NCI-H82 (cell line): ENCODE measurements around the gene NAV2.
A peak's percentile ranks its signal among the peaks of the same experiment; 100 is the strongest.

Experiments used
- DNase-seq: peaks from one replicate; lab custom pipeline; 2025; lab: John Stamatoyannopoulos, UW

NAV2 gene

GRCh38 chr11:20158597-20159257 is 446.1 kb downstream of the NAV2 start:
- DNase-seq: no peak

DNA sequence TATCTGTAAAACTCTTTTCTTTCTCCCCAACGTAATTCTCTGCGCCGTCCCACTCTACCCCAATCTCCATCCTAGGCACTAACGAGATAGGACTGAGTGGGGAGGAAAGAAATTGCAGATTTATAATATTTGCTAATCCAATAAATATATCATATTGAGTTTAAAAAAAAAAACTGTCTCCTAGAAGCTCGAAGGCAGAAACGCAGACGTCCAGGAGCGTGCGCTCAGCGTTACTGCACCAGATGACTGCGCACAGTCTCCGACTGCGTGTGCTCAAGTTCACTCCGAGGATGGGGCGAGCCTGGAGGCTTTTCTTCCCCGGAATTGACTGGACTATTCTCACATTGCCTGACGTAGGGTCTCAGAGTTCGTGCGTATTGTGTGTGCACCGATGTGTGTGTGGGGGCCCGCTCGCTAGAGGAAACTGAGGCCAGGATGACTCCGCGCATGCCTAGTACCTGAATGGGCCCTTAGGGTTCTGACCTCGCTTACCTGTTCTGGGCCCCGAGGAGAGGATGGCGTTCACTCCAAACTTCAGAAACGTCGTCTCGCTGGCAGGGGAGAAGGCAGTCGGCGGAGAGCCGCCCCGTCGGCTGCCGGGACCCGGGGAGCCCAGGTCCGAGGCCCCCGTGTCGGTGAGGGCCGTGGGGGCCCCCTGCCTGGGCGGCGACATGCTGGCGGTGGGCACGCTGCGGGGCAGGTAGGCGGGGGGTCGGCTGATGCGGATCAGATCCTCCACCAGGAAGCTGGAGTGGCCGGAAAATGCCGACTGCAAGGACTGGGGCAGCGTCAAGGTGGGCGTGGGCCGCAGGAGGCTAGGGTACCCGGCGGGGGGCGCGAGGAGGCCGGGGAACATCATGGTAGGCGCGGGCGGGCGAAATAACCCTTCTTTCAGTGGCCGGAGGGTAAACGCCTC is 447.1 kb downstream of the NAV2 start:
- DNase-seq: peak; percentile 18

DNA sequence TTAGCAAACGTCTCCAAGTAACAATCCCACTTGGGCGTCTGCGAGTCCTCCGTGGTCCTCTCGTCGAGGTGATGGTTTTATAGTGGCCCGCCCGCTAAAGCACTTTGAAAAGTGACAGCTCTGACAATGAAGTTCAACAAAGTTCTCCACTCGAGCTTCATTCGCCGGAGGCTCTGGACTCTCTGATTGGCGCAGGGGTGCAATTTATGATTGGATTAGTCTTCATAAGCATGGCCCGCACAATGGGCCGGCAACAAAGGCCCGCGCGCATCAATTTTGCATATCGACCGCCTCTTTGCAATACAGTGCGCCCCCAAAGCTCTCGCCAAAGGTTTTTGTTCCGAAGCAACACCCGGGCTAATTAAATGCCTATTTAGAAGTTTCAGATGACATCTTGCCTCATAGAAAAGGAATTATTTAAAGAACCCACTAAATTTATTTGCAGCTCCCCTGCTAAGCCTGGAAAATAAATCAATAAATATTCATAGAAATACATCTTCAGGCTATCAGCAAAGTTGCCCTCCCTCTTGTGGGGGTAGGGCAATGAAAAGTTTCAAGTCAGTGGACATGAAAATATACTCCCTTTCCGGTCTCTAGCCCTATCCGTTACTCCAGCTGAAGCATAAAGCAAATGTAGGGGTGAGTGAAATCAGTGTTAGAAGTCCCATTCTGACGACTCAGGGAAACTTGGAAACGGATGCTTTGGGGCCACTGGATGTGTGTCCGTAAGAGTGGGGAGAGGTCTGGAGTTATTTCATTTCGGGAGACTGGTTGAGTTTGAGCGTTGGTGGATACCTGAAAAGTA is 448.0 kb downstream of the NAV2 start, which contains the start of gene DBX1:
Gene DBX1, minus strand, starts transcription at position 51 of the 805 bp plus-strand sequence. CDS start 151 bp downstream, outside the sequence.
- peak; percentile 21 for DNase-seq

- DNase-seq: peak; percentile 57
Observed at GRCh38 chr11:20161230-20161918, 448.7 kb downstream of the NAV2 start.

DNA sequence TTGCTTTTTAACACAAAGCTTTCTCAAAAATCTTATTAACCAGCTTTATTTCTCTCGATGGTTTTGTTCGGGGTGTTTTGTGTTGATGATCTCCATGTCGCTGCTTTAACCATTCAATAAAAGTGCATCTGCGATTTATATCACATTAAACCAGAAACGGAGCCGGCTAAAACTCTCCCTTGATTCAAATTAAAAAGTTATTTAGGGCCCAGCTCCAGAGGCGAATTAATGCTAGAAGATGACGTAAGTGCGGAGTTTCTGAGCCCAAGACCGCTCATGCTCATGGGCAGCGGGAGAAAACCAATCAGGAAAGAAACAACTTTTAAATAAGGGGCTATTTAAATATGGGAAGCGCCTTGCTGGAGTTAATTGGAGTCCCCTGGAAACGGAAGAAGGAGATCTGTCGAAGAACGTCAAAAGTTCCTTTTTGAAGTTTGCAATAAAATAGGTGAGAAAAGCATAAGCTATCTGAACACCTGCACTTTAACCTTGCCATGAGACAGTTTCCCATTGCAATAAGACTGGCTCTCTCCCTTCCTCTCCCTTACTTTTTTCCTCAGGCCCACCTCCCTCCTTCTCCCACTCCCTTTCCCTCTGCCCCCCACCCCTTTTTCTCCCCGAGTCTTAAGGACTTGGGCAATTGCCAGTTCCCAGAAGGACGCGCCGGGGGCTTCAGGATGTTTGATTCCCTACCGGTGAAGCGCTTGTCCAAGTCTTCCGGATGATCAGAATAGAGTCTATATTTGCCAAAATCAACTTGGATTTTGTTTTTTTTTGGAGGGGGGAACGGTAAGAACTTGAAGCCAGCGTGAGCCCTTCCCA is 449.5 kb downstream of the NAV2 start:
- peak; percentile 54 for DNase-seq

DNA sequence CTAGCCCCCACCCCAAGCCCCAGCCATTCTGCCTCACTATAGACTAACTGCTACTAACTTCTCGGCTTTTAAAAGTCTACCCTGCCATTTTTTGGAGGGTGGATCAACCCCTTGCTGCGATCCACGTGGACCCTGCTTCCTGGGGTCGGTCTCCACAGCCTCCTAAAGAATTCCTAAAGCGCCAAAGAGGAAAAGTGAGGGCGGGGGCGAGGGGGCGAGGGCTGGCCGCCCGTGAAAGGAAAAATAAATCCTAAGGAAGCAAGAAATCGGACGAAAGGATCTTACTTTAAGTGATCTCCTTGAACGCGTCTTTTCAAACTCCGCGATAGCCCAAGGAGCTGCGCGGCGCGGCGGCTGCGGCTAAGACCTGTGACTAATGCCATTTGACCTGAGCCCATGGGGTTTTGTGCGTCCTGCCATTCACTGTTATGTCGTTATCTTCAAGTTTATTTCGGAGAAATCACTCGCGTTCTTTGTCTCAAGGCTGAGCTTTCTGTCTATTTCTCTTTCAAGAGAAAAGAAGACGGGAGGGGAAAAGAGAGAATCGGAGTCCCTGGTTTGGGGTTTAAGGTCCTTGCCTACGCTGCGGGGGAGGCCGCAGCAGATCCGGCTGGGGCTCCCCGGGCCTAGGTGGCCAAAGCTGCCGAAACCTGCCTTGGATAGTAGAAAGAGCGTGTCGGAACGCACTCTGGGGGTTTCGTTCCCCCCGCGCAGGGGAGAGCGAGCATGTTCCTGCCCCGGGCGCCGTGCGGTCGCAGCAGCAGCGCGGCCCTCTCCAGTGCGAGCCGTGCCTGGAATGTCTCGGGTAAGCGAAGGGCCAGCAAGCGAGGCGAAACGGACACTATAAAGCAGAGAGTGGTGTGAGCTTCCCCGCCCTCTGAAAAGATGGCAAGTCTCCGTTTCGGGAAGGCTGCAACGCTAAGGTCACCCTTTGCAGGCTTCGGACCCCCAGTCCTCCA is 450.5 kb downstream of the NAV2 start:
- peak; percentile 34 for DNase-seq

DNA sequence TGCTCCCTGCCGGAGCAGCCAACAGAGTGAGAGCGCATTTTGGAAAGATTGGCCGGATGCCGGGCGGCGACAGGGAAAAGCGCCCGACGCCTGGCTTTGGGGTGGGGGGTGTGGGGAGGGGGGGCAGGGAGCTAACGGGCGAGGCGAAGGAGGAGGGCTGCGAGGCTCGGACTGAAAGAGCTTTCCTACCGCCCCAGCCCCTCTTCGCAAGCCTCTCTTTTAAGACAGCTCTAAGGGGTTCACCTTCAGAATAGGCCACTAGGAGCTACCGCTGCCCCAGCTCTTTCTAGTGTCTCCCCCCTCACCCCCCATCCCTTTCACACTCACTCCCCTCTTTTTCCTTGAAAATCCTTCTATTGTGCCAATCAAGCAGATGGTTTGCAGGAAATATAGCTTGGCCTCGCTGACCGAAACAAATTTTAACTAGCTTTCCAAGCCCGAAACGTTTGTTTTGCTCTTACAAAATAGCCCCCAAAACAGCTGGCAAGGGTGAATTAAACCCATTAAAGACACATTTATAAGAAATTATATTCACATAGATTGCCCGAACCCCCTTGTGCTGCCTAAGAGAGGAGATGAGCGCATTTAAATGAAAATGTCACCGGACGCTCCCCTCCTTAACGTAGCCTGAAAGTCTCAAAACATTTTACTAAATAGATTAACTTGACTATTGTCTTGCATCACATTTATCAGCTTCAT is 451.3 kb downstream of the NAV2 start:
- DNase-seq: peak; percentile 13
